Measurements from ENCODE around the gene OLFML2A. TPM values are rescaled to one million over a fixed set of nuclear protein-coding genes. Genes with fewer than 3 reads are reported as not detected.
A peak's percentile ranks its signal among the peaks of the same experiment; 100 is the strongest.

OLFML2A gene
- total and polyA plus RNA-seq, 2 experiments from 2014 or later: 2.2 to 3.4 TPM

- peaks cover 8% of the 10 kb centered on the region for H3K27me3 ChIP-seq
- H2AFZ ChIP-seq: no peak overlapping the region
- no peak overlapping the region for H3K4me3 ChIP-seq
- H3K27ac ChIP-seq: no peak overlapping the region
- peaks cover 3% of the 10 kb centered on the region for H3K79me2 ChIP-seq
- H3K4me2 ChIP-seq: no peak overlapping the region
- H3K9me3 ChIP-seq (ENCODE audit: low read depth): no peaks in the 10 kb centered on the region
- no peak for DNase-seq (ENCODE audit: low spot score)
- WGBS (ENCODE audit: low lambda C conversion rate, missing lambda C conversion rate): 77% methylated on average over 1 of the region's 1 CpG
- peaks cover 6% of the 10 kb centered on the region for H4K20me1 ChIP-seq (ENCODE audit: insufficient read depth, poor library complexity, severe bottlenecking)
- TF ChIP-seq CTCF (IDR thresholded peaks at IDR 0.05; ENCODE audit: poor library complexity) (no peak), EZH2 (IDR thresholded peaks at IDR 0.05; ENCODE audit: borderline replicate concordance) (no peak)
- H3K4me1 ChIP-seq (ENCODE audit: insufficient read depth): no peaks in the 10 kb centered on the region
- H3K9me2 ChIP-seq (replicated peaks; ENCODE audit: insufficient read depth): no peaks in the 10 kb centered on the region
- H3K36me3 ChIP-seq (replicated peaks; ENCODE audit: insufficient read depth, low read depth): no peaks in the 10 kb centered on the region
These were observed 3.3 kb upstream of the OLFML2A start for GRCh38 chr9:124773473-124774128.

DNA sequence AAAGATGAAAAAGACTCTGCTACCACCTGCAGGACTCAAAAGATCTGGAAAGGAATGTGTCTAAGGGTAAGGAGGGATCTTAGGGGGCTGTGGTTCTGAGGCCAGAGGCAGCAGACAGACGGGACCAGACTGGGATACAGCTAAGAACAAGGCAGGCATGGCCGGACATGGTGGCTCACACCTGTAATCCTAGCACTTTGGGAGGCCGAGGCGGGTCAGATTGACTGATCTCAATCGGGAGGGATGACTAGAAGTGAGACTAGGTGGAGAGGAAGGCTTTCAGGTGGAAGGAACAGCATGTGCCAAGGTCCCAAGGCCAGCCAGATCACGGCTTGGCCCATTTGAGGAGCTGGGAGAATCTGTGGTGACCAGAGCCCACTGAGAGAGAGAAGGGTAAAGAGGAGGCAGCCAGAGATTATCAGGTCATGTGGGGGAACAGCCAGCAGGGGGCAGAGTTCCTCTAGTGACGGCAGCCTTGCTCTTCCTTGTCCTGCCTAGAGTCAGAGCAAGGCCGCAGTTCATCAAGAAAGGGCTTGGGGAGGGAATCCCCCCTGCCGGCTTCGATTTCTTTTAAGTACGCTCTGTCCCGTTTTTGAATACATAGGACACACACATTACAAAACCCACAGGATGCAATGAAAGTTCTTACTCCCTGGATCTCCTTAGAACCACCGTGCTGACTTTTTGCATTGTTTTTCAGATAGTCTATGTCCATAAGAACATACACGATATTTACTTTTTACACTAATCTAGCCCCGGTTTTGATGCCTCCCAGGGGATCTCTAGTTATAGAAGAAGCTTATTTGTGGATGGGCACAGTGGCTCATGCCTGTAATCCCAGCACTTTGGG, 2.6 kb upstream of the OLFML2A start:
- Histone ChIP-seq H3K4me2 (no peak overlapping the region), H3K27ac (no peak overlapping the region), H3K9me2 (replicated peaks; ENCODE audit: insufficient read depth) (no peaks in the 10 kb centered on the region), H2AFZ (no peak overlapping the region), H3K79me2 (no peaks in the 10 kb centered on the region), H3K27me3 (peaks cover 8% of the 10 kb centered on the region), H4K20me1 (ENCODE audit: insufficient read depth, poor library complexity, severe bottlenecking) (no peaks in the 10 kb centered on the region), H3K4me3 (no peak overlapping the region), H3K4me1 (ENCODE audit: insufficient read depth) (peaks cover 6% of the 10 kb centered on the region), H3K36me3 (replicated peaks; ENCODE audit: insufficient read depth, low read depth) (no peaks in the 10 kb centered on the region), H3K9me3 (ENCODE audit: low read depth) (no peaks in the 10 kb centered on the region)
- peak; percentile 88 for DNase-seq (ENCODE audit: low spot score)
- WGBS (ENCODE audit: low lambda C conversion rate, missing lambda C conversion rate): 47% methylated on average over 15 of the region's 15 CpGs
- peak; percentile 78 for TF ChIP-seq CTCF (IDR thresholded peaks at IDR 0.05; ENCODE audit: poor library complexity)
- TF ChIP-seq EZH2phosphoT487 (IDR thresholded peaks at IDR 0.05; ENCODE audit: low read depth, severe bottlenecking, unreplicated experiment): no peak
- TF ChIP-seq EZH2 (IDR thresholded peaks at IDR 0.05; ENCODE audit: borderline replicate concordance): no peak

DNA sequence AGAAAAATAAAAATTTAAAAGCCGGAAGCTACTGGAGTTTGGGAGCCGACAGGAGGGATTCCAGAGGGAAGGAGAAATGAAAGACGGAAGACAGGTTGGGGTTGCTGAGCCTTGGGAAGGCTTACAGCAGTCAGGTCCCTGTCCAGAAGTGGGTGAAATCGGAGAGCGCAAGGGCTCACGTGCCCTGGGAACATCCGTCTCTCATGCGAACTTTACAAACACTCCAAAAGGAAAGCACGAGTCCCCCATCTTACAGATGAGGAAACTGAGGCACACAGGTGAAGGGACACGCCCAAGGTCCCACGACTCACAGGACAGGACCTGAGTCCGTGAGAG, 347 bp upstream of the OLFML2A start:
- TF ChIP-seq CTCF (IDR thresholded peaks at IDR 0.05; ENCODE audit: poor library complexity) (no peak), EZH2 (IDR thresholded peaks at IDR 0.05; ENCODE audit: borderline replicate concordance) (no peak), EZH2phosphoT487 (IDR thresholded peaks at IDR 0.05; ENCODE audit: low read depth, severe bottlenecking, unreplicated experiment) (no peak)
- WGBS (ENCODE audit: low lambda C conversion rate, missing lambda C conversion rate): 32% methylated on average over 12 of the region's 12 CpGs
- no peaks in the 10 kb centered on the region for H3K36me3 ChIP-seq (replicated peaks; ENCODE audit: insufficient read depth, low read depth)
- peak overlapping the region; percentile 79 for H3K4me3 ChIP-seq
- H3K9me2 ChIP-seq (replicated peaks; ENCODE audit: insufficient read depth): no peaks in the 10 kb centered on the region
- no peak overlapping the region for H3K27ac ChIP-seq
- peaks cover 8% of the 10 kb centered on the region for H3K27me3 ChIP-seq
- H4K20me1 ChIP-seq (ENCODE audit: insufficient read depth, poor library complexity, severe bottlenecking): no peaks in the 10 kb centered on the region
- H3K4me2 ChIP-seq: peak overlapping the region; percentile 87
- no peaks in the 10 kb centered on the region for H3K79me2 ChIP-seq
- no peak for DNase-seq (ENCODE audit: low spot score)
- H3K4me1 ChIP-seq (ENCODE audit: insufficient read depth): peaks cover 15% of the 10 kb centered on the region
- no peak overlapping the region for H2AFZ ChIP-seq
- H3K9me3 ChIP-seq (ENCODE audit: low read depth): no peaks in the 10 kb centered on the region

Data from hepatocyte (in vitro differentiated cells).